Tibial artery (tissue), 4 donors: ENCODE results near the gene PATZ1.

Source experiments
- DNase-seq, 2 donors: peaks; one replicate each; pipeline ENCODE4 v3.0.0-alpha.2; 2019
- H3K27ac ChIP-seq, 2 donors: fragments of 200-600 bp; sonication (generic) in 1 of 2; 1 replicate in 1 of 2; 2 replicates in 1 of 2; pipeline ENCODE4 v1.5.1; 2018 to 2019; ENCODE audit warnings: mild to moderate bottlenecking in 1 of 2
- H3K27me3 ChIP-seq, 2 donors: fragments of 200-600 bp; sonication (generic) in 1 of 2; one replicate each; pipeline versions ENCODE4 v1.5.1 to v1.6.0; 2016 to 2019
- H3K36me3 ChIP-seq, 3 donors: fragments of 200-600 bp; sonication (generic) in 2 of 3; one replicate each; pipeline ENCODE4 v1.5.1; 2016 to 2019; ENCODE audit warnings: mild to moderate bottlenecking in 2 of 3
- H3K4me1 ChIP-seq, 4 donors: fragments of 200-600 bp; sonication (generic) in 2 of 4; 1 replicate in 3 of 4; 2 replicates in 1 of 4; pipeline ENCODE4 v1.5.1; 2016 to 2019
- H3K4me3 ChIP-seq, 2 donors: fragments of 200-600 bp; sonication (generic) in 1 of 2; 1 replicate in 1 of 2; 2 replicates in 1 of 2; pipeline ENCODE4 v1.5.1; 2018 to 2019; ENCODE audit warnings: mild to moderate bottlenecking in 2 of 2
- H3K9me3 ChIP-seq, 3 donors: fragments of 200-600 bp; sonication (generic) in 1 of 3; one replicate each; pipeline ENCODE4 v1.5.1; 2016 to 2019
- intact Hi-C: fragments of 100-400 bp; cut with DNase I; formaldehyde crosslinking; loops from one replicate; pipeline ENCODE4 v1.15.0; 2023; ENCODE audit warnings: low total_unique reads
- TF ChIP-seq, protein P1 (sequence below), 2 experiments: fragments of 200-600 bp in 1 of 2; fragments of 450-650 bp in 1 of 2; IDR thresholded peaks; one replicate each; pipeline ENCODE4 v1.5.1; 2017 to 2019; ENCODE audit warnings: antibody characterized with exemption in 2 of 2, mild to moderate bottlenecking in 1 of 2, moderate library complexity in 1 of 2

The PATZ1 gene

GRCh38 chr22:31337178-31337577, 9.0 kb downstream of the PATZ1 start:
- Histone ChIP-seq H3K4me1 (peaks cover 0 to 38% (median 0%) of the 10 kb centered on the region in 4 donors), H3K36me3 (peaks cover 40 to 90% (median 81%) of the 10 kb centered on the region in 3 donors), H3K27me3 (no peaks in the 10 kb centered on the region), H3K27ac (no peak overlapping the region), H3K4me3 (no peak overlapping the region), H3K9me3 (no peaks in the 10 kb centered on the region)
- no peak for DNase-seq
- intact Hi-C loops: no loop called here
- TF ChIP-seq, protein P1, sequence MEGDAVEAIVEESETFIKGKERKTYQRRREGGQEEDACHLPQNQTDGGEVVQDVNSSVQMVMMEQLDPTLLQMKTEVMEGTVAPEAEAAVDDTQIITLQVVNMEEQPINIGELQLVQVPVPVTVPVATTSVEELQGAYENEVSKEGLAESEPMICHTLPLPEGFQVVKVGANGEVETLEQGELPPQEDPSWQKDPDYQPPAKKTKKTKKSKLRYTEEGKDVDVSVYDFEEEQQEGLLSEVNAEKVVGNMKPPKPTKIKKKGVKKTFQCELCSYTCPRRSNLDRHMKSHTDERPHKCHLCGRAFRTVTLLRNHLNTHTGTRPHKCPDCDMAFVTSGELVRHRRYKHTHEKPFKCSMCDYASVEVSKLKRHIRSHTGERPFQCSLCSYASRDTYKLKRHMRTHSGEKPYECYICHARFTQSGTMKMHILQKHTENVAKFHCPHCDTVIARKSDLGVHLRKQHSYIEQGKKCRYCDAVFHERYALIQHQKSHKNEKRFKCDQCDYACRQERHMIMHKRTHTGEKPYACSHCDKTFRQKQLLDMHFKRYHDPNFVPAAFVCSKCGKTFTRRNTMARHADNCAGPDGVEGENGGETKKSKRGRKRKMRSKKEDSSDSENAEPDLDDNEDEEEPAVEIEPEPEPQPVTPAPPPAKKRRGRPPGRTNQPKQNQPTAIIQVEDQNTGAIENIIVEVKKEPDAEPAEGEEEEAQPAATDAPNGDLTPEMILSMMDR (IDR thresholded peaks at IDR 0.05): no peak

DNA sequence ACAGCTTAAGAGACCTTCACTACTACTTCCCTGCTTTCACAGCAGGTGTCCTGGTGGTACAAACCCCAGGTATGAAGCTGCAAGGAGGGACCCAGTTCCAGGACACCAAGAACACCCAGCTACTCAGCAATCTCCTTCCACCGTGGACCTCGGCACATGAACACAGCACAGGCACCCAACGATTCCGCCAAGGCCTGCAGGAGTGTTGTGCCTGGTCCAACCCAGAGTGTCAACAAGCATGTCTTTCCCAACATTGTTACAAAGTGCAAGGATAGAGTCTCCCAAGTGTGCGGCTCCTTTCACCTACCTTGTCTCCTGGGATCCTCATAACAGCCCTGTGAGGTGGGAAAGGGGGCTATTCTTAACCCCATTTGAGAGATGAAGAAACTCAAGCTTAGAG, 11.8 kb downstream of the PATZ1 start:
- TF ChIP-seq, protein P1 (IDR thresholded peaks at IDR 0.05): no peak

GRCh38 chr22:31333641-31334040, 12.5 kb downstream of the PATZ1 start:
- Histone ChIP-seq H3K27ac (no peak overlapping the region), H3K4me1 (peaks cover 0 to 16% (median 0%) of the 10 kb centered on the region in 4 donors), H3K9me3 (no peaks in the 10 kb centered on the region), H3K27me3 (no peaks in the 10 kb centered on the region), H3K4me3 (no peak overlapping the region), H3K36me3 (peaks cover 37 to 90% (median 81%) of the 10 kb centered on the region in 3 donors)
- TF ChIP-seq, protein P1 (IDR thresholded peaks at IDR 0.05): no peak
- intact Hi-C loops: no loop called here
- no peak for DNase-seq

More for the DNA sequence above, 11.8 kb downstream of the PATZ1 start:
- Histone ChIP-seq H3K9me3 (no peaks in the 10 kb centered on the region), H3K4me1 (peaks cover 0 to 11% (median 0%) of the 10 kb centered on the region in 4 donors), H3K36me3 (peaks cover 37 to 89% (median 78%) of the 10 kb centered on the region in 3 donors), H3K27me3 (no peaks in the 10 kb centered on the region), H3K4me3 (no peak overlapping the region), H3K27ac (no peak overlapping the region)
- intact Hi-C loops: no loop called here
- DNase-seq: no peak

DNA sequence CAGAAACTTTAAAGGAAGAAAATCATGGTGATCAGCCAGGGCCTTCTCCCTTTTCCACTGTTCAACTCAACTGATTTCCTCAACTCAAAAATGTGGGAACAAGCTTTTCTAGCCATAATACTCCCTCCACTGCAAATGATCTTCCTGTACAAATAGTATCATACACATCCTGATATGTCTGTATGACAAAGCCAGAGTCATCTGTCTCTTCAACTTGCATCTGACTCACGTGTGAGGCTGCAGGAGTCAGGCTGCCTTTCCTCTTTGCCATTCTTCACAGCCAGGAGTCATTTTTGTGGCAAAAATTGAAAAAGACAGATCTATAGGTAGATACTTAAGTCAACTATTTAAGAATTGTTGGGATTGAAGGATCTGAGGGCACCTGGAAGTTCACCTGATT, 13.3 kb downstream of the PATZ1 start:
- no peak for DNase-seq
- intact Hi-C loops: no loop called here

GRCh38 chr22:31332010-31332409, 14.1 kb downstream of the PATZ1 start:
- Histone ChIP-seq H3K27me3 (no peaks in the 10 kb centered on the region), H3K9me3 (no peaks in the 10 kb centered on the region), H3K27ac (no peak overlapping the region), H3K36me3 (peaks cover 39 to 90% (median 82%) of the 10 kb centered on the region in 3 donors), H3K4me3 (no peak overlapping the region), H3K4me1 (peaks cover 0 to 18% (median 0%) of the 10 kb centered on the region in 4 donors)
- TF ChIP-seq, protein P1 (IDR thresholded peaks at IDR 0.05): no peak
- no peak for DNase-seq
- intact Hi-C loops: no loop called here

More for the DNA sequence above, 13.3 kb downstream of the PATZ1 start:
- peaks cover 39 to 90% (median 82%) of the 10 kb centered on the region in 3 donors for H3K36me3 ChIP-seq
- H3K9me3 ChIP-seq: no peaks in the 10 kb centered on the region
- TF ChIP-seq, protein P1 (IDR thresholded peaks at IDR 0.05): no peak
- H3K27me3 ChIP-seq: no peaks in the 10 kb centered on the region
- H3K4me3 ChIP-seq: no peak overlapping the region
- H3K4me1 ChIP-seq: peaks cover 0 to 18% (median 0%) of the 10 kb centered on the region in 4 donors
- H3K27ac ChIP-seq: no peak overlapping the region
